ENCODE measurements around the gene TNFRSF6B. TPM values are rescaled to one million over a fixed set of nuclear protein-coding genes. Genes with fewer than 3 reads are reported as not detected.

TNFRSF6B gene
- polyA plus RNA-seq, 2 of the 4 experiments (the other 2 are of a cell fraction): 0.22 to 0.66 TPM

DNA sequence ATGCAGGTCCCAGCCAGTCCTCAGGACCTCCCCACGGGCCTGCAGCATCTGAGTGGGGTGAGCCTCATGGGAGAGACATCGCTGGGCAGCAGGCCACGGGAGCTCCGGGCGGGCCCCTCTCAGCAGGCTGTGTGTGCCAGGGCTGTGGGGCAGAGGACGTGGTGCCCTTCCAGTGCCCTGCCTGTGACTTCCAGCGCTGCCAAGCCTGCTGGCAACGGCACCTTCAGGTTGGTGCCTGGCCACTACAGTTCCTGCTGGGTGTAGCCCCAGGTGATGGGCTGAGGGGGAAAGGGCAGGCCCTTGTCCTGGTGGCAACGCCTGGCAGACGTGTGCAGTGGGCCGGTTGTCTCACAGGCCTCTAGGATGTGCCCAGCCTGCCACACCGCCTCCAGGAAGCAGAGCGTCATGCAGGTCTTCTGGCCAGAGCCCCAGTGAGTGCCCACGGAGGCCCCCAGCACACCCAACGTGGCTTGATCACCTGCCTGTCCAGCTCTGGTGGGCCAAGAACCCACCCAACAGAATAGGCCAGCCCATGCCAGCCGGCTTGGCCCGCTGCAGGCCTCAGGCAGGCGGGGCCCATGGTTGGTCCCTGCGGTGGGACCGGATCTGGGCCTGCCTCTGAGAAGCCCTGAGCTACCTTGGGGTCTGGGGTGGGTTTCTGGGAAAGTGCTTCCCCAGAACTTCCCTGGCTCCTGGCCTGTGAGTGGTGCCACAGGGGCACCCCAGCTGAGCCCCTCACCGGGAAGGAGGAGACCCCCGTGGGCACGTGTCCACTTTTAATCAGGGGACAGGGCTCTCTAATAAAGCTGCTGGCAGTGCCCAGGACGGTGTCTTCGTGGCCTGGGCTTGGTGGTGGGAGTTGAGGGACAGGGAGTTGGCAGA lies 787 bp upstream of the TNFRSF6B start:
- H3K4me3 ChIP-seq: no peak overlapping the region
- no peak for FAIRE-seq
- DNase-seq (ENCODE audit: low read depth in 1 of 2, low spot score in 1 of 2): no peak
- CTCF ChIA-PET: interaction anchor here (0.6 kb wide), 1 partner anchor 93 kb away, joined by 3 read pairs; no protein-coding TSS in a partner anchor
- H3K4me1 ChIP-seq: peaks cover 45% of the 10 kb centered on the region
- H3K27ac ChIP-seq: peak overlapping the region in 1 of 2 experiments; percentile 94; a peak in 3 of 6 replicates
- POLR2A ChIA-PET: interaction anchor here (0.6 kb wide), 1 partner anchor 64 kb away, joined by 4 read pairs; no protein-coding TSS in a partner anchor
- no peak for TF ChIP-seq GATA3 (IDR thresholded peaks at IDR 0.05; ENCODE audit: borderline replicate concordance)
- 0 out of 2 replicates have a peak, but pooled peaks have one; percentile 46 for TF ChIP-seq POLR2AphosphoS2 (conservative IDR thresholded peaks at IDR 0.05; ENCODE audit: low read length)
- no peak for TF ChIP-seq REST (IDR thresholded peaks at IDR 0.05)
- TF ChIP-seq HEYL (CRISPR knock-in tag; IDR thresholded peaks at IDR 0.05): no peak
- TF ChIP-seq NFE2L2 (conservative IDR thresholded peaks at IDR 0.05; ENCODE audit: low read length): no peak
- TF ChIP-seq KDM1A (IDR thresholded peaks at IDR 0.05; ENCODE audit: low read depth): no peak
- TF ChIP-seq, protein P1, sequence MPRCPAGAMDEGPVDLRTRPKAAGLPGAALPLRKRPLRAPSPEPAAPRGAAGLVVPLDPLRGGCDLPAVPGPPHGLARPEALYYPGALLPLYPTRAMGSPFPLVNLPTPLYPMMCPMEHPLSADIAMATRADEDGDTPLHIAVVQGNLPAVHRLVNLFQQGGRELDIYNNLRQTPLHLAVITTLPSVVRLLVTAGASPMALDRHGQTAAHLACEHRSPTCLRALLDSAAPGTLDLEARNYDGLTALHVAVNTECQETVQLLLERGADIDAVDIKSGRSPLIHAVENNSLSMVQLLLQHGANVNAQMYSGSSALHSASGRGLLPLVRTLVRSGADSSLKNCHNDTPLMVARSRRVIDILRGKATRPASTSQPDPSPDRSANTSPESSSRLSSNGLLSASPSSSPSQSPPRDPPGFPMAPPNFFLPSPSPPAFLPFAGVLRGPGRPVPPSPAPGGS (IDR thresholded peaks at IDR 0.05): no peak
- no peaks in the 10 kb centered on the region for H3K9me3 ChIP-seq
- 86% methylated on average over 11 of the region's 25 CpGs for WGBS (ENCODE audit: missing lambda C conversion rate)
- H3K4me2 ChIP-seq: no peak overlapping the region
- ATAC-seq: no peak

GRCh38 chr20:63696306-63696627 lies 185 bp upstream of the TNFRSF6B start:
- POLR2A ChIA-PET: interaction anchor here (0.6 kb wide), 1 partner anchor 65 kb away, joined by 4 read pairs; no protein-coding TSS in a partner anchor
- H3K4me2 ChIP-seq: no peak overlapping the region
- ATAC-seq (peak in 1 of 2 experiments; percentile 3; a peak in 2 of 6 replicates), FAIRE-seq (no peak), DNase-seq (ENCODE audit: low read depth in 1 of 2, low spot score in 1 of 2) (no peak)
- no peak overlapping the region for H3K4me3 ChIP-seq
- WGBS (ENCODE audit: missing lambda C conversion rate): 96% methylated on average over 4 of the region's 6 CpGs
- TF ChIP-seq JUN (IDR thresholded peaks at IDR 0.05): no peak
- TF ChIP-seq FOXS1 (CRISPR knock-in tag; IDR thresholded peaks at IDR 0.05): no peak
- no peak for TF ChIP-seq BHLHE40 (IDR thresholded peaks at IDR 0.05; ENCODE audit: low read depth, low read length)
- TF ChIP-seq EHF (CRISPR knock-in tag; IDR thresholded peaks at IDR 0.05): no peak
- TF ChIP-seq POLR2A (IDR thresholded peaks at IDR 0.05; ENCODE audit: low read length): no peak
- no peak for TF ChIP-seq KDM5A (IDR thresholded peaks at IDR 0.05)
- TF ChIP-seq KDM1A (IDR thresholded peaks at IDR 0.05; ENCODE audit: low read depth): no peak
- no peak for TF ChIP-seq HOXB5 (CRISPR knock-in tag; IDR thresholded peaks at IDR 0.05)
- no peak for TF ChIP-seq RAD21 (conservative IDR thresholded peaks at IDR 0.05 in 1 of 2, IDR thresholded peaks at IDR 0.05 in 1 of 2)
- TF ChIP-seq MAFK (IDR thresholded peaks at IDR 0.05; ENCODE audit: partially characterized antibody): no peak
- no peak for TF ChIP-seq ZFP36 (IDR thresholded peaks at IDR 0.05; ENCODE audit: borderline replicate concordance, partially characterized antibody)
- no peak for TF ChIP-seq RNF2 (IDR thresholded peaks at IDR 0.05; ENCODE audit: borderline replicate concordance, low read depth)
- no peak for TF ChIP-seq HDAC2 (IDR thresholded peaks at IDR 0.05)
- no peak for TF ChIP-seq GATA3 (IDR thresholded peaks at IDR 0.05; ENCODE audit: borderline replicate concordance)
- no peaks in the 10 kb centered on the region for H3K9me3 ChIP-seq
- peak overlapping the region in 1 of 2 experiments; percentile 94; a peak in 3 of 6 replicates for H3K27ac ChIP-seq
- CTCF ChIA-PET: no interaction called here
- H3K4me1 ChIP-seq: peaks cover 39% of the 10 kb centered on the region
